Right cardiac atrium (tissue), 5 donors: ENCODE measurements around the gene SMG1. TPM values are rescaled to one million over a fixed set of nuclear protein-coding genes. Genes with fewer than 3 reads are reported as not detected.

Experiments used
- polyA plus RNA-seq: library from polyadenylated mRNA; stranded (reverse); fragments of 200-250 nt; gene quantifications from one replicate; pipeline ENCODE4 v1.2.3, GENCODE V29; 2013
- total RNA-seq, 4 donors: library from RNA; stranded (reverse); fragmentation: NEBNext Ultra II Directional; extraction: Animal tissue kit (Norgen Biotek cat#: 25700); gene quantifications; one replicate each; pipeline ENCODE4 v1.2.1, GENCODE V29; 2021
- donor health status: healthy with polysubstance abuse.
- donor health status: DM: no; HTN: yes; CAD: no.
- donor health status: DM: no; HTN: no; CAD: no.
- donor health status: DM: no; HTN: yes; CAD: no; lungs with severe emphysema.
- donor health status: DM: yes; HTN: yes; CAD: no.

SMG1 gene
- total and polyA plus RNA-seq, 5 donors: 11.5 to 57.0 (median 41.3) TPM

Other genes starting within 250 kb of the SMG1 start
- 100 to 1,000 TPM; 733 to 867 (median 818) TPM for gene RPS15A, start 136.1 kb downstream of the SMG1 start, total RNA-seq
- gene RPS15A, start 136.1 kb downstream of the SMG1 start, polyA plus RNA-seq: 2,243 TPM
- 10 to 100 TPM; 25.5 to 37.9 (median 26.9) TPM for gene ARL6IP1, start 124.9 kb downstream of the SMG1 start, total RNA-seq
- gene ARL6IP1, start 124.9 kb downstream of the SMG1 start, polyA plus RNA-seq: 32.5 TPM
- under 1 TPM; 0.44 to 0.59 (median 0.58) TPM for gene TMC7, start 57.5 kb upstream of the SMG1 start, total RNA-seq
- gene TMC7, start 57.5 kb upstream of the SMG1 start, polyA plus RNA-seq: 0.84 TPM
- 10 to 100 TPM; 32.1 to 36.5 (median 33.8) TPM for gene COQ7, start 141.2 kb upstream of the SMG1 start, total RNA-seq
- gene COQ7, start 141.2 kb upstream of the SMG1 start, polyA plus RNA-seq: 28.7 TPM
- 10 to 100 TPM; 16.9 to 37.0 (median 22.0) TPM for gene ITPRIPL2, start 187.6 kb upstream of the SMG1 start, total RNA-seq
- 5.8 TPM for gene ITPRIPL2, start 187.6 kb upstream of the SMG1 start, polyA plus RNA-seq
- 1 to 10 TPM in 2 of 4 donors, under 1 TPM in 2; 0.86 to 1.3 (median 1.1) TPM for gene SYT17, start 241.8 kb upstream of the SMG1 start, total RNA-seq
- 0.68 TPM for gene SYT17, start 241.8 kb upstream of the SMG1 start, polyA plus RNA-seq